GM12878 (cell line): ENCODE results near the gene CMSS1. TPM values are rescaled to one million over a fixed set of nuclear protein-coding genes. Genes with fewer than 3 reads are reported as not detected.

ENCODE experiments used
- ATAC-seq: fragments of 200-7000 bp; cut with Tn5 transposase; 3 replicates; pipeline ENCODE4 v1.9.1; 2020; ENCODE audit warnings: mild to moderate bottlenecking, moderate library complexity
- BruUV-seq: library from RNA; stranded (reverse); fragments of 400-500 nt; replicated peaks from 2 replicates; lab custom pipeline; 2021; lab: Mats Ljungman, UMichigan
- CTCF ChIA-PET: fragments of 300-600 bp; sonication (Branson Sonifier 250); formaldehyde crosslinking; extraction: SDS; loops from one replicate; lab custom pipeline; 2021; ENCODE audit warnings: inconsistent platforms; lab: Yijun Ruan, JAX
- POLR2A ChIA-PET: fragments of 350-600 bp; formaldehyde crosslinking; extraction: SDS; loops from one replicate; lab custom pipeline; 2021; ENCODE audit warnings: inconsistent platforms; lab: Charles Lee
- RAD21 ChIA-PET: fragments of 300-600 bp; sonication (Branson Sonifier 250); formaldehyde crosslinking; loops from one replicate; lab custom pipeline; 2023; ENCODE audit warnings: antibody characterized with exemption; ENCODE audit not compliant: unreplicated experiment; lab: Charles Lee
- SMC1A ChIA-PET: fragments of 300-600 bp; sonication (Branson Sonifier 250); formaldehyde crosslinking; loops from one replicate; lab custom pipeline; 2023; ENCODE audit not compliant: unreplicated experiment, uncharacterized antibody; lab: Charles Lee
- DNase-seq: peaks from one replicate; pipeline ENCODE4 v3.0.0-alpha.2; 2011; ENCODE audit warnings: low read depth, low spot score
- FAIRE-seq: peaks from 3 replicates; lab custom pipeline; 2011; peaks lifted over from hg19 to GRCh38; lab: Jason Lieb, UNC
- H2AFZ ChIP-seq: 2 replicates; pipeline ENCODE4 v1.6.0; 2011; ENCODE audit warnings: low read depth, low read length, control low read depth; ENCODE audit not compliant: control insufficient read depth
- H3K27ac ChIP-seq: 2 replicates; pipeline ENCODE4 v1.5.1; 2011; ENCODE audit warnings: control low read depth; ENCODE audit not compliant: control insufficient read depth, insufficient read depth
- H3K27me3 ChIP-seq, 2 experiments: replicated peaks in 1 of 2; 2 replicates each; pipeline versions ENCODE4 v1.6.0 to v1.6.1; 2011; ENCODE audit warnings: low read length in 1 of 2; ENCODE audit not compliant: control insufficient read depth in 2 of 2, insufficient read depth in 2 of 2
- H3K36me3 ChIP-seq, 2 experiments: 2 replicates each; pipeline ENCODE4 v1.5.1; 2011; ENCODE audit warnings: low read length in 1 of 2; ENCODE audit not compliant: control insufficient read depth in 2 of 2, insufficient read depth in 2 of 2
- H3K4me1 ChIP-seq: 2 replicates; pipeline ENCODE4 v1.6.1; 2011; ENCODE audit warnings: mild to moderate bottlenecking, low read length, moderate library complexity, mixed read lengths; ENCODE audit not compliant: control insufficient read depth, insufficient read depth
- H3K4me2 ChIP-seq: 2 replicates; pipeline ENCODE4 v1.6.0; 2011; ENCODE audit warnings: control low read depth; ENCODE audit not compliant: control insufficient read depth, insufficient read depth
- H3K4me3 ChIP-seq: fragments of 200-600 bp; sonication (generic); 2 replicates; pipeline ENCODE4 v1.5.1; 2016
- H3K79me2 ChIP-seq: 2 replicates; pipeline ENCODE4 v1.6.0; 2011; ENCODE audit warnings: low read length; ENCODE audit not compliant: control insufficient read depth, insufficient read depth
- H3K9ac ChIP-seq: 2 replicates; pipeline ENCODE4 v1.8.0; 2011; ENCODE audit warnings: low read length, control low read depth, mixed read lengths; ENCODE audit not compliant: control insufficient read depth, insufficient read depth
- H3K9me3 ChIP-seq: replicated peaks from 3 replicates; pipeline ENCODE4 v1.5.1; 2011; ENCODE audit warnings: mild to moderate bottlenecking, low read length; ENCODE audit not compliant: control insufficient read depth, insufficient read depth
- H4K20me1 ChIP-seq: 2 replicates; pipeline ENCODE4 v1.6.0; 2011; ENCODE audit not compliant: control insufficient read depth, insufficient read depth
- ATF3 ChIP-seq: IDR thresholded peaks from 2 replicates; pipeline ENCODE4 v1.6.1; 2011; ENCODE audit warnings: low read depth, mild to moderate bottlenecking, low read length, moderate library complexity, borderline replicate concordance; ENCODE audit errors: extremely low read depth
- BACH1 ChIP-seq: fragments of 450-650 bp; IDR thresholded peaks from 2 replicates; pipeline ENCODE4 v1.6.1; 2017; ENCODE audit warnings: mild to moderate bottlenecking, borderline replicate concordance
- BCL11A ChIP-seq: IDR thresholded peaks from 2 replicates; pipeline ENCODE4 v1.6.1; 2011; ENCODE audit warnings: low read depth, low read length
- HCFC1 ChIP-seq: fragments of 150-350 bp; IDR thresholded peaks from 2 replicates; pipeline ENCODE4 v1.6.1; 2014; ENCODE audit warnings: low read length
- HDAC2 ChIP-seq: fragments of 200-600 bp; sonication (generic); IDR thresholded peaks from 2 replicates; pipeline ENCODE4 v1.6.1; 2017
- MEF2A ChIP-seq: IDR thresholded peaks from 2 replicates; pipeline ENCODE4 v1.6.1; 2011; ENCODE audit warnings: low read depth, mild to moderate bottlenecking, low read length, moderate library complexity; ENCODE audit not compliant: insufficient read depth
- MTA3 ChIP-seq: IDR thresholded peaks from 2 replicates; pipeline ENCODE4 v1.6.1; 2012; ENCODE audit warnings: low read length, inconsistent platforms, borderline replicate concordance
- ZBTB40 ChIP-seq: fragments of 450-650 bp; IDR thresholded peaks from 2 replicates; pipeline ENCODE4 v1.6.1; 2016; ENCODE audit warnings: mild to moderate bottlenecking, moderate library complexity, borderline replicate concordance
- ZSCAN29 ChIP-seq: fragments of 450-650 bp; IDR thresholded peaks from 2 replicates; pipeline ENCODE4 v1.6.1; 2017; ENCODE audit warnings: mild to moderate bottlenecking, moderate library complexity
- WGBS: methylation state at CpG from one replicate; pipeline ENCODE4 v1.1.6; 2016; ENCODE audit warnings: low lambda C conversion rate; ENCODE audit not compliant: insufficient replicate concordance, insufficient coverage; ENCODE audit errors: missing lambda C conversion rate; 5-methylcytosine and 5-hydroxymethylcytosine counted together
- in situ Hi-C: fragments of 300-500 bp; cut with MboI; formaldehyde crosslinking; loops from 9 replicates; pipeline ENCODE4 v1.14.3; 2018; ENCODE audit warnings: mixed read lengths
- intact Hi-C: fragments of 100-400 bp; cut with micrococcal nuclease; formaldehyde crosslinking; loops from one replicate; pipeline ENCODE4 v1.14.2; 2022; ENCODE audit not compliant: unreplicated experiment
- polyA plus RNA-seq, 11 experiments: library from polyadenylated mRNA; depleted of rRNA in 4 of 11; unstranded in 6 of 11; stranded (reverse) in 5 of 11; fragments of >200 nt; fragmentation: Nextera tagmentation in 4 of 11; fragmentation: Illumina TruSeq in 1 of 11; extraction: Ambion mirVana in 4 of 11; extraction: Trizol in 1 of 11; gene quantifications; 1 replicate in 1 of 11; 2 replicates in 10 of 11; pipeline versions ENCODE4 v1.2.1 to v1.2.3, GENCODE V29; 2011 to 2016; ENCODE audit warnings: inconsistent platforms in 2 of 11, missing spikeins in 2 of 11, low read depth in 1 of 11
- total RNA-seq, 4 experiments: library from RNA; depleted of rRNA in 3 of 4; stranded (reverse); fragments of >200 nt in 3 of 4; fragmentation: Illumina TruSeq in 1 of 4; extraction: Trizol in 1 of 4; gene quantifications; 2 replicates each; pipeline versions ENCODE4 v1.2.1 to v1.2.3, GENCODE V29; 2013 to 2021

CMSS1 gene
- total and polyA plus RNA-seq, 10 of the 15 experiments (the other 5 are each of a cell fraction or from before 2014, with no cell fraction given): 31.0 to 118 (median 70.1) TPM

- ChIA-PET CTCF (no interaction called here), POLR2A (no interaction called here), SMC1A (no interaction called here), RAD21 (no interaction called here)
- ATAC-seq (no peak), DNase-seq (no peak), FAIRE-seq (no peak)
- Histone ChIP-seq H3K79me2 (no peaks in the 10 kb centered on the region), H3K36me3 (no peaks in the 10 kb centered on the region), H3K4me1 (no peaks in the 10 kb centered on the region), H3K4me3 (no peak overlapping the region), H3K27me3 (no peaks in the 10 kb centered on the region), H2AFZ (no peak overlapping the region), H4K20me1 (no peaks in the 10 kb centered on the region), H3K4me2 (no peak overlapping the region), H3K9ac (no peak overlapping the region), H3K9me3 (no peaks in the 10 kb centered on the region), H3K27ac (no peak overlapping the region)
- in situ Hi-C loops: no loop called here
- no TSS peak for BruUV-seq
- intact Hi-C loops: no loop called here
- WGBS: 26% methylated on average over 8 of the region's 8 CpGs
- TF ChIP-seq MEF2A (no peak), ZBTB40 (no peak), BACH1 (no peak), ZSCAN29 (no peak), HDAC2 (no peak), MTA3 (no peak), BCL11A (no peak), HCFC1 (no peak), ATF3 (no peak)
Measured at GRCh38 chr3:99794485-99794884, 23.2 kb upstream of the CMSS1 start.
